ENCODE data around the gene CARD18.

GRCh38 chr11:105156231-105156630, 16.7 kb upstream of the CARD18 start:
- TF ChIP-seq EZH2 (IDR thresholded peaks at IDR 0.05; ENCODE audit: low read depth), result no peak
- TF ChIP-seq, protein P1, sequence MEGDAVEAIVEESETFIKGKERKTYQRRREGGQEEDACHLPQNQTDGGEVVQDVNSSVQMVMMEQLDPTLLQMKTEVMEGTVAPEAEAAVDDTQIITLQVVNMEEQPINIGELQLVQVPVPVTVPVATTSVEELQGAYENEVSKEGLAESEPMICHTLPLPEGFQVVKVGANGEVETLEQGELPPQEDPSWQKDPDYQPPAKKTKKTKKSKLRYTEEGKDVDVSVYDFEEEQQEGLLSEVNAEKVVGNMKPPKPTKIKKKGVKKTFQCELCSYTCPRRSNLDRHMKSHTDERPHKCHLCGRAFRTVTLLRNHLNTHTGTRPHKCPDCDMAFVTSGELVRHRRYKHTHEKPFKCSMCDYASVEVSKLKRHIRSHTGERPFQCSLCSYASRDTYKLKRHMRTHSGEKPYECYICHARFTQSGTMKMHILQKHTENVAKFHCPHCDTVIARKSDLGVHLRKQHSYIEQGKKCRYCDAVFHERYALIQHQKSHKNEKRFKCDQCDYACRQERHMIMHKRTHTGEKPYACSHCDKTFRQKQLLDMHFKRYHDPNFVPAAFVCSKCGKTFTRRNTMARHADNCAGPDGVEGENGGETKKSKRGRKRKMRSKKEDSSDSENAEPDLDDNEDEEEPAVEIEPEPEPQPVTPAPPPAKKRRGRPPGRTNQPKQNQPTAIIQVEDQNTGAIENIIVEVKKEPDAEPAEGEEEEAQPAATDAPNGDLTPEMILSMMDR (conservative IDR thresholded peaks at IDR 0.05), result no peak
